HG03575 (cell line): ENCODE measurements around the gene ALK.
"Not testable (repeated sequence)": the region's sequence is repeated elsewhere in the genome, so short reads cannot be mapped to it uniquely, and the experiment has no call there.

Source experiments
- ATAC-seq: cut with Tn5 transposase; IDR thresholded peaks from one replicate; pipeline ENCODE4 v1.9.1; 2021; ENCODE audit not compliant: unreplicated experiment, insufficient number of reproducible peaks, low FRiP score; ENCODE audit errors: extremely low read depth

The ALK gene

GRCh38 chr2:29246383-29247300 lies 674.7 kb downstream of the ALK start:
- no peak for ATAC-seq

- ATAC-seq: no peak
These were observed 675.5 kb downstream of the ALK start for GRCh38 chr2:29245742-29246382.

GRCh38 chr2:29245035-29245741 lies 676.2 kb downstream of the ALK start:
- ATAC-seq: not testable (repeated sequence)

GRCh38 chr2:29242621-29243375 lies 678.6 kb downstream of the ALK start:
- ATAC-seq: no peak

- no peak for ATAC-seq
These were observed 679.3 kb downstream of the ALK start for GRCh38 chr2:29241955-29242565.

GRCh38 chr2:29241341-29241740 lies 680.0 kb downstream of the ALK start:
- no peak for ATAC-seq

- no peak for ATAC-seq
These were observed 680.8 kb downstream of the ALK start for GRCh38 chr2:29240601-29241000.

GRCh38 chr2:29239209-29239960 lies 682.0 kb downstream of the ALK start:
- no peak for ATAC-seq

GRCh38 chr2:29238497-29238896 lies 682.9 kb downstream of the ALK start:
- no peak for ATAC-seq

- ATAC-seq: no peak
These were observed 685.3 kb downstream of the ALK start for GRCh38 chr2:29236074-29236473.

- no peak for ATAC-seq
These were observed 686.0 kb downstream of the ALK start for GRCh38 chr2:29235411-29235810.

GRCh38 chr2:29233428-29233827 lies 688.0 kb downstream of the ALK start:
- no peak for ATAC-seq

GRCh38 chr2:29232041-29232440 lies 689.3 kb downstream of the ALK start:
- no peak for ATAC-seq

- no peak for ATAC-seq
These were observed 691.7 kb downstream of the ALK start for GRCh38 chr2:29229640-29230039.

GRCh38 chr2:29228947-29229346 lies 692.4 kb downstream of the ALK start:
- ATAC-seq: no peak

- ATAC-seq: no peak
These were observed 693.3 kb downstream of the ALK start for GRCh38 chr2:29227935-29228675.

GRCh38 chr2:29226808-29227207 lies 694.6 kb downstream of the ALK start:
- ATAC-seq: no peak
